NT2/D1 (cell line): ENCODE results near the gene CCDC40.

Source experiments
- DNase-seq: peaks from one replicate; pipeline ENCODE4 v3.0.0-alpha.2; 2011; ENCODE audit warnings: low read depth, low spot score
- H3K27me3 ChIP-seq: 2 replicates; pipeline ENCODE4 v1.6.0; 2011; ENCODE audit warnings: mild to moderate bottlenecking; ENCODE audit not compliant: insufficient read length, insufficient read depth
- H3K36me3 ChIP-seq: 2 replicates; pipeline ENCODE4 v1.6.1; 2011; ENCODE audit warnings: mild to moderate bottlenecking, low read length, mixed read lengths; ENCODE audit not compliant: insufficient read depth, insufficient read length
- H3K4me1 ChIP-seq: 2 replicates; pipeline ENCODE4 v1.5.1; 2011; ENCODE audit not compliant: insufficient read depth, insufficient read length
- H3K4me3 ChIP-seq: 2 replicates; pipeline ENCODE4 v1.5.1; 2011; ENCODE audit warnings: low read depth; ENCODE audit not compliant: insufficient read length
- H3K9ac ChIP-seq: 2 replicates; pipeline ENCODE4 v1.6.0; 2011; ENCODE audit warnings: low read depth; ENCODE audit not compliant: insufficient read length
- H3K9me3 ChIP-seq: 2 replicates; pipeline ENCODE4 v1.5.1; 2011; ENCODE audit warnings: mild to moderate bottlenecking, low read length; ENCODE audit not compliant: insufficient read depth
- SUZ12 ChIP-seq: IDR thresholded peaks from 2 replicates; pipeline ENCODE4 v1.6.1; 2011; ENCODE audit not compliant: insufficient read length, insufficient read depth; ENCODE audit errors: extremely low read depth
- YY1 ChIP-seq: IDR thresholded peaks from 2 replicates; pipeline ENCODE4 v1.6.1; 2011; ENCODE audit not compliant: insufficient read length, insufficient read depth
- ZNF274 ChIP-seq: IDR thresholded peaks from 2 replicates; pipeline ENCODE4 v1.6.1; 2011; ENCODE audit warnings: mild to moderate bottlenecking, low read depth, low read length

The CCDC40 gene

GRCh38 chr17:80097844-80098691 is 61.6 kb downstream of the CCDC40 start:
- TF ChIP-seq SUZ12 = no peak
- no peak for TF ChIP-seq ZNF274
- TF ChIP-seq YY1 = no peak
- Histone ChIP-seq H3K27me3 (peaks cover 6% of the 10 kb centered on the region), H3K9me3 (no peaks in the 10 kb centered on the region), H3K9ac (no peak overlapping the region), H3K36me3 (no peaks in the 10 kb centered on the region), H3K4me3 (no peak overlapping the region), H3K4me1 (peaks cover 10% of the 10 kb centered on the region)
- no peak for DNase-seq

GRCh38 chr17:80099291-80100034 is 63.0 kb downstream of the CCDC40 start:
- no peak for DNase-seq
- Histone ChIP-seq H3K36me3 (no peaks in the 10 kb centered on the region), H3K4me1 (peaks cover 19% of the 10 kb centered on the region), H3K9me3 (no peaks in the 10 kb centered on the region), H3K9ac (no peak overlapping the region), H3K27me3 (peaks cover 6% of the 10 kb centered on the region), H3K4me3 (no peak overlapping the region)
- TF ChIP-seq YY1 = no peak
- no peak for TF ChIP-seq ZNF274
- TF ChIP-seq SUZ12 = no peak

- Histone ChIP-seq H3K36me3 (peaks cover 4% of the 10 kb centered on the region), H3K4me3 (no peak overlapping the region), H3K9ac (no peak overlapping the region), H3K27me3 (peaks cover 6% of the 10 kb centered on the region), H3K4me1 (peaks cover 19% of the 10 kb centered on the region), H3K9me3 (no peaks in the 10 kb centered on the region)
- DNase-seq = no peak
- TF ChIP-seq ZNF274 (no peak), SUZ12 (no peak), YY1 (no peak)
Measured at GRCh38 chr17:80100035-80100323, 63.5 kb downstream of the CCDC40 start.

GRCh38 chr17:80101011-80101945 is 64.8 kb downstream of the CCDC40 start, which contains the start of gene GAA:
Gene GAA, plus strand, starts transcription at chr17:80101581. Its CDS starts 3,006 bp downstream, at chr17:80104587.
- DNase-seq = peak; percentile 57
- peaks cover 8% of the 10 kb centered on the region for H3K36me3 ChIP-seq
- H3K4me1 ChIP-seq = peaks cover 19% of the 10 kb centered on the region
- peaks cover 6% of the 10 kb centered on the region for H3K27me3 ChIP-seq
- TF ChIP-seq SUZ12 (no peak), ZNF274 (no peak), YY1 (no peak)
- no peaks in the 10 kb centered on the region for H3K9me3 ChIP-seq
- H3K4me3 ChIP-seq = peak within 1 kb of the TSS; percentile 99
- peak within 1 kb of the TSS; percentile 100 for H3K9ac ChIP-seq

- H3K9me3 ChIP-seq = no peaks in the 10 kb centered on the region
- H3K9ac ChIP-seq = peak overlapping the region; percentile 100
- TF ChIP-seq SUZ12 (no peak), ZNF274 (no peak), YY1 (no peak)
- H3K4me3 ChIP-seq = peak overlapping the region; percentile 99
- peaks cover 14% of the 10 kb centered on the region for H3K4me1 ChIP-seq
- peaks cover 11% of the 10 kb centered on the region for H3K36me3 ChIP-seq
- DNase-seq = no peak
- peaks cover 6% of the 10 kb centered on the region for H3K27me3 ChIP-seq
Measured at GRCh38 chr17:80101946-80102663, 65.7 kb downstream of the CCDC40 start.

DNA sequence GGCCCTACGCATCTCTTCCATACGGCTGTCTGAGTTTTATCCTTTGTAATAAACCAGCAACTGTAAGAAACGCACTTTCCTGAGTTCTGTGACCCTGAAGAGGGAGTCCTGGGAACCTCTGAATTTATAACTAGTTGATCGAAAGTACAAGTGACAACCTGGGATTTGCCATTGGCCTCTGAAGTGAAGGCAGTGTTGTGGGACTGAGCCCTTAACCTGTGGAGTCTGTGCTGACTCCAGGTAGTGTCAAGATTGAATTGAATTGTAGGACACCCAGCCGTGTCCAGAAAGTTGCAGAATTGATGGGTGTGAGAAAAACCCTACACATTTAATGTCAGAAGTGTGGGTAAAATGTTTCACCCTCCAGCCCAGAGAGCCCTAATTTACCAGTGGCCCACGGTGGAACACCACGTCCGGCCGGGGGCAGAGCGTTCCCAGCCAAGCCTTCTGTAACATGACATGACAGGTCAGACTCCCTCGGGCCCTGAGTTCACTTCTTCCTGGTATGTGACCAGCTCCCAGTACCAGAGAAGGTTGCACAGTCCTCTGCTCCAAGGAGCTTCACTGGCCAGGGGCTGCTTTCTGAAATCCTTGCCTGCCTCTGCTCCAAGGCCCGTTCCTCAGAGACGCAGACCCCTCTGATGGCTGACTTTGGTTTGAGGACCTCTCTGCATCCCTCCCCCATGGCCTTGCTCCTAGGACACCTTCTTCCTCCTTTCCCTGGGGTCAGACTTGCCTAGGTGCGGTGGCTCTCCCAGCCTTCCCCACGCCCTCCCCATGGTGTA is 66.4 kb downstream of the CCDC40 start:
- Histone ChIP-seq H3K27me3 (peaks cover 6% of the 10 kb centered on the region), H3K9ac (peak overlapping the region; percentile 14), H3K4me1 (peaks cover 12% of the 10 kb centered on the region), H3K9me3 (no peaks in the 10 kb centered on the region), H3K36me3 (peaks cover 17% of the 10 kb centered on the region), H3K4me3 (peak overlapping the region; percentile 99)
- no peak for TF ChIP-seq YY1
- TF ChIP-seq ZNF274 = no peak
- no peak for TF ChIP-seq SUZ12
- no peak for DNase-seq
